ENCODE data around the gene SMIM26.

The SMIM26 gene

DNA sequence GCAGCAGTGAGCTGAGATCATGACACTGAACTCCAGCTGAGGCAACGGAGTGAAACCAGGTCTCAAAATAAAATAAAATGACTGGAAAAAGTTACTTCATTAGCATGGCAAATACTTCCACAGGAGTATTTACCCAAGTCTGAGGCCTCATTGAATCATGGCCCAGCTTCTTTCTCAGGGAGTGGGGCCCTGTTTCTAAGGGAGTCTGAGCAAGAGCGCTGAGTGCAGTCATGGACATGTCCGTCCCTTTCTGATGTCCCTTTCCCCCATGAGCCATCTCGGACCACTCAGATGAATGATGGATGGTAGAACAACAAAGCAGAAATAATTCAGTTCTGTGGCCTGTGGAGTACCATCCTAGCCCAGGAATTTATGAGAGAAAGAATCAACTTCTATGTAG, 12.8 kb downstream of the SMIM26 start:
- no peak for DNase-seq (ENCODE audit: low read depth in 2 of 2)

DNA sequence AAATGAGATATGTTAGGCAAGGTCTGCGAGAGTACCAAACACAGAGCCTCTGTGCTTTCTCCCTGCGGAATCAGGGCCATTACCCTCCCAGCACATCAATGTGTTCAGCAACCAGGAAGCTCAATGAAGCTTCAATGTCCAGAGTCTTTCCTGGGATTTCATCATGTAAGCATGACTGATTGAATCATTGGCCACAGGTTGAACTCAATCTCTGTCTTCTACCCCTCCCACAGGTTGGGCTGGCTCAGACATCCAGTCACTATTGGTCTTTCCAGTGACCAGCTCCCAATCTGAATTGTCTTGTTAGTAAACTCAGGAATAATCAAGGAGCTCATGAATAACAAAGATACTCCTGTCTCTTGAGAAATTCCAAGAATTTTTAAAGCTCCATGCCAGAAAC, 17.9 kb downstream of the SMIM26 start:
- DNase-seq (ENCODE audit: low read depth in 2 of 2) = no peak

DNA sequence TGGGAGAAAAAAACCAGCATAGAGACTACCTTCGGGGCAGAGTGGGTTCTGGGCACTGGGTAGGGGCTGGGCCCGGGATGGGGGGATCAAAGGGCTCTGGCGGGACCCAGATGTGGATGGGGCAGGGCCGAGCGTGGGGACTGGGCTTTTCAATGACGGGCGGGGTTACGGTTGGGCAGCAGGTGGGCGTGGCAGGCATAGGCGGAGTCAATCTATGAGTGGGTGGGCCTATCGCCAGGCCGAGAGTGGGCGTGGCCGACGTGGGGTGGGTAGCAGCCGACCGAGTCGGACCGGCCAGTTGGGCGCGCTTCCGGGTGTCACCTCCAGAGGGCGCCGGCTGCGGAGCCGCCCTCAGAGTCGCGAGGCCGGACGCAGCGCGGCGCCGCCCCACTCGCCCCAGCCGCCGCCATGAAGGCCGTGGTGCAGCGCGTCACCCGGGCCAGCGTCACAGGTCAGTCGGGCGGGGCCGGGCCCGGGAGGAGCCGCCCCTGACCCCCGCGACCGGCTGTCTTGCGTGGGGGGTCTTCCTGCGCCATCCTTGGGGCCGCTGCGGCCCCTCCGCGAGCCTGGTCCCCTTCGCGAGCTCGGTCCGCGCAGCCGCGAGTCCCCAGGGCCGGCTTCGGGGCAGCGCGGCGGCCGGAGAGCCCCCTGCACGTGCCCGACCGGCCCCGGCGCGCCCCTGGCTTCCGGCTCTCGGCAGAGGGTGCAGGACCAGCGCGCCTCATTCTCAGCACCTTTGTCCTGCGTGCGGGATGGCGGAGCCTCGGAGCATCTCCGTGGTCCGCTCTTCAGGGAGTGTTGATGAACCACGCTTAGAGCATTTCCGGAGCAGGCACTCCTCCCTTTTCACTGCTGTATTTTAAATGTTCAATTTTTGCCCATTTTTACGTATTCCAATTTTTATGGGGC, 20.7 kb downstream of the SMIM26 start, which contains the start of gene DTD1:
Gene DTD1, plus strand, starts transcription at position 390 of the 909 bp plus-strand sequence. Its CDS starts 19 bp downstream, at position 409.
- peak; percentile 86 to 88 for DNase-seq (ENCODE audit: low read depth in 2 of 2)

DNA sequence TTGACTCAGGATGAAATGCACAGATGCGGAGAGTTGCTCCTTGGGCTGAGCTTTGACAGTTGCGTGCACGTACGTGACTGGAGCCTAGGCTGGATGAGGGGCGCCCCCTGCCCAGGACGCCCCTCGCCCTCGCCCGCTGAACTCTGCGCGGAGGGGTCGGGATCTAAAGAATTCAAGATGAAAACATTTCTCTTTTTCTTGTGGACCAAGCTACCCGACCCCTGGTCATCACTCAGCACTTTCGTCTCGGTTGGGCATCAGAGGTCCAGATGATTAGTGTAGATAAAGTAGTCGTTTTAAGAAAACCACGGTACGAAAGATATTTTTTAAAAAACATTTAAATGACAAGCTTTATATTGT, 21.3 kb downstream of the SMIM26 start:
- no peak for DNase-seq (ENCODE audit: low read depth in 2 of 2)

DNA sequence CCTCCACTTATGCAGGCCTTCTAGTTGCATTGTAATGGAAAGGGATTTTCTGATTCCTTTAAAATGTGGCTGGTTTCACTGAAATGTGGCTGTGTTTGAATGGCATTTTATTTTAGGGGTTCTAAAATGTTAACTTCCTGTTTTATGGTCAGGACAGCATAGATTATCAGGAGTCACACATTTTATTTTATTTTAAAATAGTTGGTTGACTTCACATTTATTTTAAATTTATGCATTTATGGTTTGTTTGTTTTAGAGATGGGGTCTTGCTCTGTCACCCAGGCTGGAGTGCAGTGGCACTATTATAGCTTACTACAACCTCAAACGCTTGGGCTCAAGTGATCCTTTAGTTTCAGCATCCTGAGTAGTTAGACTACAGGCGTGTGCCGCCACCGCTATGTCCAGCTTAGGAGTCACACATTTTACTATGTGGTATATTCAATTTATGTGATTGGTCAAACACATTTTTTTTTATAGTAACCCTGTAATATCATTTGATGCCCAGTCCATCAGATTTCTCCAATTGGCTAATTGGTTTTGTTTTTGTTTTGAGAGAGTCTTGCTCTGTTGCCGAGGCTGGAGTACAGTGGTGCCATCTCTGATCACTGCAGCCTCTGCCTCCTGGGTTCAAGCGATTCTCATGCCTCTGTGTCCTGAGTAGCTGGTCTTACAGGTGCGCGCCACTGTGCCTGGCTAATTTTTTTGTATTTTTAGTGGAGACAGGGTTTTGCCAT, 22.9 kb downstream of the SMIM26 start:
- DNase-seq (ENCODE audit: low read depth in 2 of 2) = no peak

DNA sequence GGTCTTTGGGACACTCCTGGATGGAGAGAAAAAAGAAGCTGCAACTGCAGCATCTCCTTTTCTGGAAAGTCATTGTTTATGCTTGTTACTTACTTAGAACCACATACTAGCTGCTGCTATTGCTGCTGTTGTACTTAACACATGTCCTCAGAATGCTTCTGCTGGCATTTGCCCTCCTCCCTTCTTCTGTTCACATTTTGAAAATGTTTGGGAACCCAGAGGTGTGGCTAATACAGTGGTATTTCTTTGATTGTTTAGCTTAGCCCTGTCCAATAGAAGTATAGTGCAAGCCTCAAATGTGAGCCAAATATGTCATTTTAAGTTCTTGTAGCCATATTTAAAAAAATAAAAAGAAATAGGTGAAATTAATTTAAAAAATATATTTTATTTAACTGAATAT, 29.0 kb downstream of the SMIM26 start:
- DNase-seq (ENCODE audit: low read depth in 2 of 2) = no peak

DNA sequence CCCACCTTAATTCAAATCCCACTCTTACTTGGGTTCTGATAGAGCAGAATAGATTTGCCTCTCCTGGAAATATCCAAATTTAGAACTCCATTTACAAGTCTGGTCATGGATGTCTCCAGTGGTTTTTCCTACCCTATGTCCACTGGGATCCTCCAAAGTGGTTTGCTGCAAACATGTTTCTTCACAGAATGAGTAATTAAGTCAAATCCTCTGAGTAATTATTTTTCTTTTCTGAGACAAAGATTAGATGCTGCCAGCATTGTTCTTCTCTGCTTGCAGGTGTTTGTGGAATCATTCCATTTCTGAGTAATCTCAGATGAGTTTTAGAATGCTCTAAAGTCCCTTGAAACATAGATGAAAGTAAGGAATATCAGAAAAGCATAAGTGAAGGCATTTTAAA, 42.5 kb downstream of the SMIM26 start:
- no peak for DNase-seq (ENCODE audit: low read depth in 2 of 2)

DNA sequence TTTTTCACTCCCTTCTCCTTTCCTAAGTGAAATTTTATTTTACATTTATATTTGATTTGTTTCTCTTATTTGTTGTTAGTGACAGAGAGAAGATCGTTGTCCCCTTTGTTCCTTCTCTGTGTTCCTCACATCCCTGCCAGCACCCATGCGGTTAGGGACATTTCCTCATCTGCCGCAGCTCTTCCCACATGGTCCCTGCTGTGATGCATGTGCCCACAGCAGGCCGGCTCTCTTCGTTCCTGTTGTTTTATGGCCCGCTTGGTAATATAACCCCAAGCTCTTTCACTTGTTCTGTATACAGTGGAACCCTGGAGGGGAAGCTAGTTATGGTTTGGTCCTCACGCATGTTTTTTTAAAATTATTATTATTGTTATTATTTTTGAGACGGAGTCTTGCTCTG, 44.3 kb downstream of the SMIM26 start:
- no peak for DNase-seq (ENCODE audit: low read depth in 2 of 2)

DNA sequence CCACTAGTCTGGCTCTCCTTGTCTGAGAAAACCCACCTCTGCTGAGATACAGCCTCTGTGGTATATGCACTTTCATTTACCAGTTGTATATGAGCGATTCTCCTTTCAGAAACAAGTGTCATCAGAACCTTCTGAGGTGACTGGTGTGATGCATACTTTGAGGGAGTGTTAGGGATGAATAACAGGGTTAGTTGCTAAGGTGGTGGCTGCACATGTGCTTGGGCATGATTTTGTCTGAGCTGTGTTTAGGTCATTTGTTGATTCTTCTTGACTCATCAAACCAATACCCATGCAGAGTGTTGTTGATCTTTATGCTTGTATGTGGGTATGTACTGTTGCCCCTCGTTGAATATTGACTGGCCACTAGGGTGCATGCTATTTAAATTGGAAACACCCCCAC, 46.3 kb downstream of the SMIM26 start:
- DNase-seq (ENCODE audit: low read depth in 2 of 2) = no peak

DNA sequence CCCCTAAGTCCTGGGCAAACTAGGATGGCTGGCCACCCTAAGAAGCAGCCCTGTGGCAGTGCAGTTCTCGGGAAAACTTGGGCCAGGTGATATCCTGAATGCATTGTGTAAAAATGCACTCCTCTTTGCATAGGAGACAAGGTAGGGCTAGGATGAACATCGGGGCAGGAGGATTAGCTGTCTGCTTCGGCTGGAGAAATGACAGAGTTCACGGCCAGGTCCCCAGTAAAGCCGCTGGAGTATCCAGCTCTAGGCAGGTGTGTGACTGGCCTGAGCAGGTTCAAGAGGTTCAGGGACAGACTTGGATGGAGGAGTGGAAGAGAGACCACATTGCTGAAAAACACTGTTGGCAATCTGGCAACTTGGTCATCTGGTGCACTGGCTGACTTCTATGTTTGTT, 47.0 kb downstream of the SMIM26 start:
- no peak for DNase-seq (ENCODE audit: low read depth in 2 of 2)

DNA sequence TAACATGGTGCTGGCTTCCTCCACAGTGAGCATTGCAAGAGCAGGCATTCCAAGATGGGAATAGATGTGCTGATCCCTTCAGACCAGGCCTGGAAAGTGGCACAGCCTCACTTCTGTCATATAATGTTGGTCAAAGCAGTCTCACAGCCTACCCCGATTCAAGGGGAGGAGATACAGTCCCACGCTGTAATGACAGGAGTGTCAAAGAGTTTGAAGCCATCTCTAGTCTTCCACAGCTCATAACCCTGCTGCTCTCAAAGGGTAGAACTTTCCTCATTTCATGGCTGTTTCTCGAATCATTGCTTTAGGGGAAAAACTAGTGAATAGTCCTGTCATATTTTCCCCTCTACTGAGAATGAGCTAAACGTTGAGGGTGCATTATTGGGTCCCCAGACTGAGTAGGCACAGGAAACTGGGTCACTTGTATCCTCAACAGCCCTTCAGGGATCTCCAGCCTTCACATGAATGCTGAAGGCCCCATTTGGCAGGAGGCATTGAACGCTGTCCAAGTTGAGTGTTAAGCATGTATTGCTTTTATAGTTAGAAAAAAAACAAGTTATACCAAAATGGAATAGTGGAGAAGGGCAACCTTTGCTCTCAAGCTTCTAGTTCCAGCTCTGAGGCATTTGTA, 47.9 kb downstream of the SMIM26 start:
- no peak for DNase-seq (ENCODE audit: low read depth in 2 of 2)
